HepG2 (cell line): ENCODE data around the gene SLC34A3. TPM values are rescaled to one million over a fixed set of nuclear protein-coding genes. Genes with fewer than 3 reads are reported as not detected.

Source experiments
- CCDC6 ChIP-seq: sonication (generic); formaldehyde crosslinking; IDR thresholded peaks from 2 replicates; pipeline ENCODE4 v1.8.1; 2022; ENCODE audit warnings: mild to moderate bottlenecking, missing genetic modification reagents, moderate library complexity
- FOXO4 ChIP-seq: sonication (generic); formaldehyde crosslinking; conservative IDR thresholded peaks from 2 replicates; pipeline ENCODE4 v1.8.1; 2023; ENCODE audit warnings: missing genetic modification reagents
- MTA1 ChIP-seq: sonication (generic); formaldehyde crosslinking; IDR thresholded peaks from 2 replicates; pipeline ENCODE4 v1.4.0; 2020; ENCODE audit warnings: missing genetic modification reagents, mild to moderate bottlenecking, borderline replicate concordance
- PAF1 ChIP-seq: IDR thresholded peaks from 2 replicates; pipeline ENCODE4 v1.6.1; 2016; ENCODE audit warnings: missing genetic modification reagents, missing compliant biosample characterization
- PAWR ChIP-seq: sonication (generic); formaldehyde crosslinking; IDR thresholded peaks from 2 replicates; pipeline ENCODE4 v1.4.0; 2020; ENCODE audit warnings: missing genetic modification reagents, mild to moderate bottlenecking, borderline replicate concordance
- SMAD3 ChIP-seq: sonication (generic); formaldehyde crosslinking; IDR thresholded peaks from 2 replicates; pipeline ENCODE4 v1.4.0; 2020; ENCODE audit warnings: missing genetic modification reagents
- SNAPC2 ChIP-seq: sonication (generic); formaldehyde crosslinking; IDR thresholded peaks from 2 replicates; pipeline ENCODE4 v1.8.1; 2022; ENCODE audit warnings: mild to moderate bottlenecking, missing genetic modification reagents
- THRA ChIP-seq: sonication (generic); formaldehyde crosslinking; IDR thresholded peaks from 2 replicates; pipeline ENCODE4 v1.4.0; 2020; ENCODE audit warnings: missing genetic modification reagents, borderline replicate concordance
- ZBTB37 ChIP-seq: sonication (generic); formaldehyde crosslinking; IDR thresholded peaks from 2 replicates; pipeline ENCODE4 v1.4.0; 2020; ENCODE audit warnings: mild to moderate bottlenecking, missing genetic modification reagents
- ZNF143 ChIP-seq: sonication (generic); formaldehyde crosslinking; IDR thresholded peaks from 2 replicates; pipeline ENCODE4 v1.4.0; 2020; ENCODE audit warnings: missing genetic modification reagents
- ZNF253 ChIP-seq: sonication (generic); formaldehyde crosslinking; IDR thresholded peaks from 2 replicates; pipeline ENCODE4 v1.8.0; 2022; ENCODE audit warnings: mild to moderate bottlenecking, missing genetic modification reagents, borderline replicate concordance
- ZNF274 ChIP-seq: sonication (generic); formaldehyde crosslinking; IDR thresholded peaks from 2 replicates; pipeline ENCODE4 v1.5.1; 2020; ENCODE audit warnings: mild to moderate bottlenecking, missing genetic modification reagents
- ZNF614 ChIP-seq: IDR thresholded peaks from 2 replicates; pipeline ENCODE4 v1.6.1; 2018; ENCODE audit warnings: missing biosample characterization, missing genetic modification reagents, inconsistent platforms, borderline replicate concordance
- ZNF687 ChIP-seq: sonication (generic); formaldehyde crosslinking; IDR thresholded peaks from 2 replicates; pipeline ENCODE4 v1.5.1; 2020; ENCODE audit warnings: mild to moderate bottlenecking, missing genetic modification reagents, moderate library complexity
- ZNF770 ChIP-seq: sonication (generic); formaldehyde crosslinking; IDR thresholded peaks from 2 replicates; pipeline ENCODE4 v1.5.0; 2020; ENCODE audit warnings: mild to moderate bottlenecking, missing genetic modification reagents
- ZSCAN9 ChIP-seq: IDR thresholded peaks from 2 replicates; pipeline ENCODE4 v1.6.1; 2016; ENCODE audit warnings: borderline replicate concordance
- polyA plus RNA-seq, 8 experiments: library from polyadenylated mRNA; depleted of rRNA in 3 of 8; stranded (reverse) in 7 of 8; unstranded in 1 of 8; fragments of >200 nt; fragmentation: Illumina TruSeq in 4 of 8; extraction: Trizol in 4 of 8; gene quantifications; 2 replicates each; pipeline versions ENCODE4 v1.2.1 to v1.2.3, GENCODE V29; 2011 to 2016; ENCODE audit warnings: low read depth in 4 of 8, missing spikeins in 1 of 8, mixed read lengths in 1 of 8; ENCODE audit not compliant: insufficient read depth in 1 of 8
- total RNA-seq, 5 experiments: library from RNA; depleted of rRNA; stranded (reverse); fragments of >200 nt; fragmentation: Illumina TruSeq; extraction: Trizol; gene quantifications; 2 replicates each; pipeline ENCODE4 v1.2.3, GENCODE V29; 2016; ENCODE audit warnings: low read depth in 1 of 5

Gene SLC34A3
- total and polyA plus RNA-seq, 2 of the 13 experiments (the other 11 are each of a cell fraction or from before 2014, with no cell fraction given), result 0.07 to 1.0 TPM

- no peak; the same call in 1 of the 2 replicates for TF ChIP-seq ZNF687 (CRISPR knock-in tag)
- no peak for TF ChIP-seq ZNF253 (CRISPR knock-in tag)
- TF ChIP-seq ZBTB37 (CRISPR knock-in tag), result no peak
- TF ChIP-seq MTA1 (CRISPR knock-in tag), result 0 out of 2 replicates have a peak, but pooled peaks have one; percentile 22
- no peak for TF ChIP-seq SMAD3 (CRISPR knock-in tag)
- no peak for TF ChIP-seq THRA (CRISPR knock-in tag)
- no peak for TF ChIP-seq CCDC6 (CRISPR knock-in tag)
- TF ChIP-seq PAF1, result 0 out of 2 replicates have a peak, but pooled peaks have one; percentile 7
- TF ChIP-seq ZSCAN9 (CRISPR knock-in tag), result no peak
- TF ChIP-seq ZNF143 (CRISPR knock-in tag), result no peak
- TF ChIP-seq SNAPC2 (CRISPR knock-in tag), result 0 out of 2 replicates have a peak, but pooled peaks have one; percentile 45
- no peak for TF ChIP-seq ZNF274
- 0 out of 2 replicates have a peak, but pooled peaks have one; percentile 1 for TF ChIP-seq ZNF614 (CRISPR knock-in tag)
- no peak for TF ChIP-seq FOXO4 (CRISPR knock-in tag)
- peak; percentile 74 for TF ChIP-seq ZNF770 (CRISPR knock-in tag)
- no peak for TF ChIP-seq PAWR
Measured at GRCh38 chr9:137230705-137231371, at the start of gene SLC34A3 (continued).
